GM10266 (cell line): ENCODE measurements around the gene DROSHA.
"Not testable (repeated sequence)": the region's sequence is repeated elsewhere in the genome, so short reads cannot be mapped to it uniquely, and the experiment has no call there.

Experiments used
- DNase-seq: peaks from one replicate; pipeline ENCODE4 v3.0.0; 2012; ENCODE audit errors: extremely low spot score
- CTCF ChIP-seq: IDR thresholded peaks from 2 replicates; pipeline ENCODE4 v1.5.1; 2012; ENCODE audit warnings: mild to moderate bottlenecking, low read depth; ENCODE audit not compliant: control insufficient read depth, insufficient read depth; ENCODE audit errors: missing control alignments

DROSHA gene

GRCh38 chr5:31397926-31398557, 133.9 kb downstream of the DROSHA start:
- no peak for DNase-seq
- no peak for TF ChIP-seq CTCF

DNA sequence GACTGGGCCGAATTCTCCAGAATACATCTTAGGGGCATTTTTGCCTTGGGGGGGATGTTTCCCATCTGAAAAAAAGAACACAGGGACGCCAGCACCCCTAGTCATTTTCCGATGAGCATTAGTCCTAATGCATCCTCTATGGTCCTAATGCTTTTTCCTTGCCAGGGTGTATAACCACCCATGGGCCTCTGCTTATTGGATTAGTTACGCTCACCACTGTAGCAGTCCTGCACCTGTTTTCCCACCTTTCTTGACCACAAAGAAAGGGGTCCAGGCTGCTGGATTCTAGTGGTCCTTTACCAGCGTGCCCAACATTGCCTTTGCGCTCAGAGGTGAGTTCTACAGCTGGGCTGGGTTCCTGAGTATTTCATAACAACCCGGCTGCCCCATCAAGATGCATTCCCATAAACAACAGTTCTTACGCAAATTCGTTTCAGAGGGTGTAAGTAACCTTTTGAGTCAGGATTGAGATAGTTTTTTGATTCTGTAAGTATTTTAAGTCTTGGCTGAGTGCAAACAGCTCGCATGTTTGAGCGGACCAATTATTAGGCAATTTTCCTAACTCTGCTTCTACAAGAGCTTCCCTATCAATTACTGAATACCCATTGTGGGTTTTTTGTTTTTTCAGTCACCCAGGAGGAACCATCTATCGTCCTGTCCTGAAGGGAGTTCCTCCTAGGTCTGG, 135.1 kb downstream of the DROSHA start:
- DNase-seq = no peak
- TF ChIP-seq CTCF = no peak

- not testable (repeated sequence) for DNase-seq
These were observed 136.3 kb downstream of the DROSHA start for GRCh38 chr5:31395450-31396045.

- no peak for DNase-seq
- no peak for TF ChIP-seq CTCF
These were observed 138.8 kb downstream of the DROSHA start for GRCh38 chr5:31393126-31393525.

- TF ChIP-seq CTCF = no peak
- no peak for DNase-seq
These were observed 139.8 kb downstream of the DROSHA start for GRCh38 chr5:31392061-31392460.

DNA sequence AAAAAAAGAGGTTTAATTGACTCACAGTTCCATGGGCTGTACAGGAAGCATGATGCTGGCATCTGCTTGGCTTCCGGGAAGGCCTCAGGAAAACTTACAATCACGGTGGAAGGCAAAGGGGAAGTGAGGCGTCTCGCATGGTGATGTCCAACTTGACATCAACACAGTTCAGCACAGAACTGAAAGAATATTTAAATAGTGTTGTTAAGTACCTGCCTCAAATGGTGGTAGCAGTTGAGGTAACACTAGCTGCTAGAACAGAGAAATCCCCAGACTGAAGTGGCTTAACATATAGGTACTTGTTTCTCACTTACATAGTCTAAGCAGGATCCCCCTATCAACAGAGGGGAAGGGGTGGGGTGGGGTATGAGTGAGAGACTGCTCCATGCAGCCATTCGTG, 141.6 kb downstream of the DROSHA start:
- DNase-seq = no peak
- TF ChIP-seq CTCF = no peak

GRCh38 chr5:31385774-31386537, 145.9 kb downstream of the DROSHA start:
- no peak for DNase-seq
- TF ChIP-seq CTCF = no peak
